ENCODE data around the gene AGPAT3.

GRCh38 chr21:43933199-43933598 lies 68.2 kb downstream of the AGPAT3 start:
- TF ChIP-seq CTCF (IDR thresholded peaks at IDR 0.05; ENCODE audit: extremely low read depth in 1 of 2, insufficient read depth in 1 of 2, low read depth in 1 of 2, low read length in 2 of 2) (no peak), MAX (IDR thresholded peaks at IDR 0.05; ENCODE audit: insufficient read depth, insufficient read length) (no peak), EZH2 (IDR thresholded peaks at IDR 0.05; ENCODE audit: borderline replicate concordance, low read depth, low read length, severe bottlenecking) (no peak), MYC (IDR thresholded peaks at IDR 0.05; ENCODE audit: low read depth, low read length) (no peak), POLR2A (IDR thresholded peaks at IDR 0.05; ENCODE audit: low read depth, low read length) (no peak), POLR2AphosphoS5 (IDR thresholded peaks at IDR 0.05; ENCODE audit: insufficient read depth, low read depth, low read length) (no peak)
